Esophagus muscularis mucosa (tissue), 4 donors: ENCODE data around the gene PLA2G4B.

Source experiments
- EP300 ChIP-seq: sonication (generic); formaldehyde crosslinking; IDR thresholded peaks from one replicate; pipeline ENCODE4 v1.6.1; 2017; ENCODE audit warnings: antibody characterized with exemption
- POLR2A ChIP-seq: fragments of 450-650 bp; IDR thresholded peaks from one replicate; pipeline ENCODE4 v1.6.1; 2017; ENCODE audit warnings: antibody characterized with exemption, moderate library complexity, mild to moderate bottlenecking, low read depth
- POLR2AphosphoS5 ChIP-seq, 2 donors: sonication (generic); formaldehyde crosslinking; IDR thresholded peaks; one replicate each; pipeline ENCODE4 v1.6.1; 2017; ENCODE audit warnings: antibody characterized with exemption in 2 of 2
- TF ChIP-seq, protein P1 (sequence below), 3 experiments: fragments of 200-600 bp in 2 of 3; fragments of 450-650 bp in 1 of 3; sonication (generic) in 2 of 3; IDR thresholded peaks; one replicate each; pipeline ENCODE4 v1.5.1; 2017 to 2019; ENCODE audit warnings: antibody characterized with exemption in 3 of 3, mild to moderate bottlenecking in 2 of 3, moderate library complexity in 1 of 3

DNA sequence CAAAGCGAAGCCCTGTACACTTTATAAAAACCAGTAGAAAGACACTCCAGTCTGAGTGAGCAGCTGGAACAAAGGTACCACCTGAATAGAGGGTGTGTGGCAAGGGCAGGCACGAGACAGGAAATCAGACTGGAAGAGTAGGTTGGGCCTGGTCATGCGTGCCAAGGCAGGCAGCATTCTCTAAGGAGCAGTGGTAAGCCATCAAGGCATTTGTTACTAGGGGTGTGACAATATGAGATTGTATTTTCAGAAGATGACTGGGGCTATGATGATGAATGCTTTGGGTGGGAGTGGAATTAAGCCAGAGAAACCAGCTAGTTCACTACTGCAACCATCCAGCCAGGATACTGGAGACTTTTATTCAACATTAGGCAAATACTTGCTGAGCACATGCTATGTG is 5.8 kb upstream of the PLA2G4B start:
- TF ChIP-seq, protein P1, sequence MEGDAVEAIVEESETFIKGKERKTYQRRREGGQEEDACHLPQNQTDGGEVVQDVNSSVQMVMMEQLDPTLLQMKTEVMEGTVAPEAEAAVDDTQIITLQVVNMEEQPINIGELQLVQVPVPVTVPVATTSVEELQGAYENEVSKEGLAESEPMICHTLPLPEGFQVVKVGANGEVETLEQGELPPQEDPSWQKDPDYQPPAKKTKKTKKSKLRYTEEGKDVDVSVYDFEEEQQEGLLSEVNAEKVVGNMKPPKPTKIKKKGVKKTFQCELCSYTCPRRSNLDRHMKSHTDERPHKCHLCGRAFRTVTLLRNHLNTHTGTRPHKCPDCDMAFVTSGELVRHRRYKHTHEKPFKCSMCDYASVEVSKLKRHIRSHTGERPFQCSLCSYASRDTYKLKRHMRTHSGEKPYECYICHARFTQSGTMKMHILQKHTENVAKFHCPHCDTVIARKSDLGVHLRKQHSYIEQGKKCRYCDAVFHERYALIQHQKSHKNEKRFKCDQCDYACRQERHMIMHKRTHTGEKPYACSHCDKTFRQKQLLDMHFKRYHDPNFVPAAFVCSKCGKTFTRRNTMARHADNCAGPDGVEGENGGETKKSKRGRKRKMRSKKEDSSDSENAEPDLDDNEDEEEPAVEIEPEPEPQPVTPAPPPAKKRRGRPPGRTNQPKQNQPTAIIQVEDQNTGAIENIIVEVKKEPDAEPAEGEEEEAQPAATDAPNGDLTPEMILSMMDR (IDR thresholded peaks at IDR 0.05) = no peak
- TF ChIP-seq POLR2A (no peak), POLR2AphosphoS5 (IDR thresholded peaks at IDR 0.05) (no peak), EP300 (no peak)
